ENCODE measurements around the gene WRAP73.

WRAP73 gene

GRCh38 chr1:3681898-3682806, 32.2 kb upstream of the WRAP73 start:
- DNase-seq (ENCODE audit: low read depth in 2 of 2): no peak

GRCh38 chr1:3681231-3681897, 31.5 kb upstream of the WRAP73 start:
- no peak for DNase-seq (ENCODE audit: low read depth in 2 of 2)

- no peak for DNase-seq (ENCODE audit: low read depth in 2 of 2)
Measured at GRCh38 chr1:3680488-3681230, 30.8 kb upstream of the WRAP73 start.

- no peak for DNase-seq (ENCODE audit: low read depth in 2 of 2)
Measured at GRCh38 chr1:3679799-3680453, 30.0 kb upstream of the WRAP73 start.

GRCh38 chr1:3679098-3679555, 29.2 kb upstream of the WRAP73 start:
- DNase-seq (ENCODE audit: low read depth in 2 of 2): no peak

- no peak for DNase-seq (ENCODE audit: low read depth in 2 of 2)
Measured at GRCh38 chr1:3678361-3679097, 28.6 kb upstream of the WRAP73 start.

- no peak for DNase-seq (ENCODE audit: low read depth in 2 of 2)
Measured at GRCh38 chr1:3677484-3677883, 27.6 kb upstream of the WRAP73 start.

- DNase-seq (ENCODE audit: low read depth in 2 of 2): no peak
Measured at GRCh38 chr1:3676581-3677470, 26.9 kb upstream of the WRAP73 start.

- DNase-seq (ENCODE audit: low read depth in 2 of 2): no peak
Measured at GRCh38 chr1:3675436-3675835, 25.5 kb upstream of the WRAP73 start.

GRCh38 chr1:3674100-3675094, 24.5 kb upstream of the WRAP73 start:
- no peak for DNase-seq (ENCODE audit: low read depth in 2 of 2)

GRCh38 chr1:3673381-3674099, 23.6 kb upstream of the WRAP73 start:
- DNase-seq (ENCODE audit: low read depth in 2 of 2): no peak

- DNase-seq (ENCODE audit: low read depth in 2 of 2): no peak
Measured at GRCh38 chr1:3672971-3673361, 23.1 kb upstream of the WRAP73 start.

- no peak for DNase-seq (ENCODE audit: low read depth in 2 of 2)
Measured at GRCh38 chr1:3672231-3672970, 22.5 kb upstream of the WRAP73 start.

- no peak for DNase-seq (ENCODE audit: low read depth in 2 of 2)
Measured at GRCh38 chr1:3671371-3672180, 21.7 kb upstream of the WRAP73 start.

GRCh38 chr1:3670823-3671265, 20.9 kb upstream of the WRAP73 start:
- DNase-seq (ENCODE audit: low read depth in 2 of 2): no peak

GRCh38 chr1:3669971-3670431, 20.1 kb upstream of the WRAP73 start:
- no peak for DNase-seq (ENCODE audit: low read depth in 2 of 2)

Measured in stimulated activated CD8-positive, alpha-beta memory T cell treated with anti-CD3 and anti-CD28 coated beads, Interleukin-2, amount 100 ng/mL, for 1 hour (primary cell).